Esophagus (tissue), 2 donors: ENCODE measurements around the gene TLK2. TPM values are rescaled to one million over a fixed set of nuclear protein-coding genes. Genes with fewer than 3 reads are reported as not detected.
"Not testable (repeated sequence)": the region's sequence is repeated elsewhere in the genome, so short reads cannot be mapped to it uniquely, and the experiment has no call there.

Experiments
- H3K27ac ChIP-seq, 2 donors: one replicate each; pipeline ENCODE4 v1.5.1; 2013; ENCODE audit warnings: low read depth in 2 of 2, mild to moderate bottlenecking in 2 of 2, inconsistent platforms in 1 of 2, low read length in 1 of 2, moderate library complexity in 1 of 2
- H3K27me3 ChIP-seq, 2 donors: one replicate each; pipeline ENCODE4 v1.6.1; 2013; ENCODE audit warnings: low read length in 2 of 2, control low read depth in 1 of 2, mild to moderate bottlenecking in 1 of 2; ENCODE audit not compliant: insufficient read depth in 2 of 2, control insufficient read depth in 1 of 2
- H3K36me3 ChIP-seq, 2 donors: one replicate each; pipeline ENCODE4 v1.6.1; 2013; ENCODE audit warnings: low read length in 1 of 2; ENCODE audit not compliant: control insufficient read depth in 2 of 2, insufficient read depth in 2 of 2
- H3K4me1 ChIP-seq, 2 donors: one replicate each; pipeline ENCODE4 v1.6.1; 2013; ENCODE audit warnings: low read length in 1 of 2; ENCODE audit not compliant: control insufficient read depth in 2 of 2, insufficient read depth in 2 of 2
- H3K4me3 ChIP-seq, 2 donors: one replicate each; pipeline ENCODE4 v1.5.1; 2013; ENCODE audit warnings: low read length in 2 of 2, mild to moderate bottlenecking in 2 of 2, low read depth in 1 of 2, moderate library complexity in 1 of 2
- H3K9me3 ChIP-seq, 2 donors: one replicate each; pipeline ENCODE4 v1.6.1; 2013; ENCODE audit warnings: mild to moderate bottlenecking in 2 of 2, low read depth in 1 of 2, low read length in 1 of 2, moderate library complexity in 1 of 2; ENCODE audit not compliant: control insufficient read depth in 2 of 2, insufficient read depth in 1 of 2
- WGBS, 2 donors: extraction: QIAGEN DNeasy Blood & Tissue Kit; methylation state at CpG; one replicate each; pipeline ENCODE4 v1.1.7; 2013; 5-methylcytosine and 5-hydroxymethylcytosine counted together
- polyA plus RNA-seq, 2 donors: library from polyadenylated mRNA; stranded (reverse); fragments of 200-250 nt; gene quantifications; one replicate each; pipeline ENCODE4 v1.2.3, GENCODE V29; 2013
- donor health status: healthy with polysubstance abuse.
- donor health status: Bipolar disorder and iron deficiency.

Gene TLK2
- polyA plus RNA-seq, 2 donors, result 7.1 to 13.0 TPM

DNA sequence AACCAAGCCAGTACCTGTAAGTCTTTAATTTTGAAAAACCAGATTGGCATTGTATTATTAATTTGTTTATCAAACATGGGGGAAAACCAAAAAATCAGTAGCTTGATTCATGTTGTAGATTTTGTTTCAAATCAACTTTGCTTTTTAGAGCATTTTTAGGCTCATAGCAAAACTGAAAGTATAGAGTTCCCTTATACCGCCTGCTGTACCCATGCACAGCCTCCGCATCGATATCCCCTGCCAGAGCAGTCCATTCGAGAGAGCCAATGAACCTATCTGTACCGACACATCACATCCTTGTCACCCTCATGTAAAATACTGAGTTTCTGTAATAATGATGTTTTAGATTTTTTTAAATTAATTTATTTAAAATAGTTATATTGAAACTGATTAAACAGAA is 132.7 kb downstream of the TLK2 start:
- 91% methylated on average over 5 of the region's 5 CpGs for WGBS, 2 donors
- Histone ChIP-seq H3K27ac (no peak overlapping the region), H3K27me3 (no peaks in the 10 kb centered on the region), H3K9me3 (no peaks in the 10 kb centered on the region), H3K4me1 (no peaks in the 10 kb centered on the region), H3K36me3 (peaks cover 11 to 17% of the 10 kb centered on the region in 2 donors), H3K4me3 (no peak overlapping the region)

DNA sequence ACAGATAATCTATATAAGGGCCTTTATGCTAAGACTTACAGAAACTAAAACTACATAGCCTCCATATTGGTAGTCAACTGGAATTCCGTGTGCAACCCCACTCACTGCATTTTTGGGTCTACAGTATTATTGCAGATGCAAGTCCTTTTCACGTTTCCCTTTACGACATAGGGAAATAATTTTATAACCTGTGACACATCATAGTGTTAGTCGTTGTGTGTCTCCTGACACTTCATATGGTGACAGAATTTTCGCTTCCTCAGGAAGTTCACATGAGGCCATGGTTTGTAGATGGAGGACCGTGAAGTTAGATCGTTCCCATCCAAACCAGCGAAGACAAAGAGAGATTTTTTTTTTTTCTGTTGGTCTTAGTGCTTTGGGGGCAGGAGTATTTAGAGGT is 133.1 kb downstream of the TLK2 start:
- H3K36me3 ChIP-seq, result peaks cover 11 to 18% of the 10 kb centered on the region in 2 donors
- WGBS, 2 donors, result 78 to 82% methylated on average over 8 of the region's 8 CpGs
- H3K27me3 ChIP-seq, result no peaks in the 10 kb centered on the region
- H3K4me3 ChIP-seq, result no peak overlapping the region
- H3K4me1 ChIP-seq, result no peaks in the 10 kb centered on the region
- peak overlapping the region in 1 of 2 donors; percentile 7 for H3K27ac ChIP-seq
- H3K9me3 ChIP-seq, result no peaks in the 10 kb centered on the region

DNA sequence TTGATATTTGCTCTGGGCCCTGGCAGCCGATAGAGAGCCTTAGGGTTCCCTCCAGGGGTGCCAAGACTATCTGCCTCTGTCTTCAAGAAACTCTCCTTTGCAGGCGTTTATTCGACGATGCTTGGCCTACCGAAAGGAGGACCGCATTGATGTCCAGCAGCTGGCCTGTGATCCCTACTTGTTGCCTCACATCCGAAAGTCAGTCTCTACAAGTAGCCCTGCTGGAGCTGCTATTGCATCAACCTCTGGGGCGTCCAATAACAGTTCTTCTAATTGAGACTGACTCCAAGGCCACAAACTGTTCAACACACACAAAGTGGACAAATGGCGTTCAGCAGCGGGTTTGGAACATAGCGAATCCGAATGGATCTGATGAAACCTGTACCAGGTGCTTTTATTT is 133.7 kb downstream of the TLK2 start:
- not testable (repeated sequence) for H3K4me3 ChIP-seq, H3K27me3 ChIP-seq, H3K4me1 ChIP-seq, H3K9me3 ChIP-seq
- Histone ChIP-seq H3K36me3 (peaks cover 11 to 18% of the 10 kb centered on the region in 2 donors), H3K27ac (peak overlapping the region in 1 of 2 donors; percentile 7)
- WGBS, 2 donors, result 90 to 93% methylated on average over 11 to 12 of the region's 12 CpGs

DNA sequence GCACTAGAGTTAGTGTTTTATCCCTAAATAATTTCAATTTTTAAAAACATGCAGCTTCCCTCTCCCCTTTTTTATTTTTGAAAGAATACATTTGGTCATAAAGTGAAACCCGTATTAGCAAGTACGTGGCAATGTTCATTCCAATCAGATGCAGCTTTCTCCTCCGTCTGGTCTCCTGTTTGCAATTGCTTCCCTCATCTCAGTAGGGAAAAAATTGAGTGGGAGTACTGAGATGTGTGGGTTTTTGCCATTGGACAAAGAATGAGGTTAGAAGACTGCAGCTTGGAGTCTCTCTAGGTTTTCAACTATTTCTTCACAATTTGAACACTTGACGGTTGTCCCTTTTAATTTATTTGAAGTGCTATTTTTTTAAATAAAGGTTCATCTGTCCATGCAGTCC is 134.5 kb downstream of the TLK2 start:
- not testable (repeated sequence) for H3K27me3 ChIP-seq, H3K4me3 ChIP-seq, H3K9me3 ChIP-seq, H3K4me1 ChIP-seq, H3K27ac ChIP-seq
- H3K36me3 ChIP-seq, result peaks cover 11 to 22% of the 10 kb centered on the region in 2 donors
- WGBS, 2 donors, result 90 to 93% methylated on average over 4 of the region's 4 CpGs

DNA sequence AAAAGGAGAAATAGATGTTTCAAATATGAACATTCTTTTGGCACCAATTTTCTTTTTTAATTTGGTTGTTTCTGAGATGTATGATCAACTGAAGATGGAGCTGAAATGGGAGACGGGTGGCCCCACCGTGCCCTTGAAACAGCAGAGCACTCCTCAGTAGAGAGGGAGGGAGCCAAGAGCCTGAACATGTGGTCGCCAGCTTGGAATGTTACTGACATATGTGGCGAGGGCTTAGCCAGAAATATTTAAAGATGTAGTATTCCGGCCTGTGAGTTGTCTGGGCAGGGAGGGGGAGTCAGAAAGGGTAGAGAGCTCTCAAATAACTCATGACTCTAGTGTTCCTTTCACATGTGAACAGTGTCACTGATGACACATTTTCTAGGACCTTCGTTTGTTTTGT is 135.5 kb downstream of the TLK2 start:
- H3K4me3 ChIP-seq, result no peak overlapping the region
- peaks cover 0 to 3% of the 10 kb centered on the region in 2 donors for H3K9me3 ChIP-seq
- H3K27ac ChIP-seq, result no peak overlapping the region
- H3K36me3 ChIP-seq, result peaks cover 11 to 27% of the 10 kb centered on the region in 2 donors
- H3K4me1 ChIP-seq, result no peaks in the 10 kb centered on the region
- 67 to 72% methylated on average over 6 of the region's 6 CpGs for WGBS, 2 donors
- H3K27me3 ChIP-seq, result no peaks in the 10 kb centered on the region

DNA sequence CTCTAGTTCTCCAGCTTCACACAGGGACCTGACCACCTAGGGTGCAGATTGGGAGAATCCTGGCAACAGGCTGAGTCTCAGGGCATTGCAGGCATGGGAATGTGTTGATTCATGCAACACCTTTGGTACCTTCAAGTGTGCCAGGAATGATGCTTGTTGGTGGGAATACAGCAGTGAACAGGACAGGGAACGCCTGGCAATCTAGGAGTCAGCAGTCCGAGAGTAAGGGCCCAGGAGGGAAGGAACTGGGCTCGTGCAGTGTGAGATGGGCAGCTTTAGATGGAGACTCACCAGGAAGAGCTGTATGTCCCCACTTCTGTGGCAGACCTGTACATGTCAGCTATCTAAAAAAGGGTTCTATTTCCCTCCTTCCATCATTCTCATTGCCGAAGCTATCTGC is 136.9 kb downstream of the TLK2 start:
- 95% methylated on average over 4 of the region's 4 CpGs for WGBS, 2 donors
- Histone ChIP-seq H3K9me3 (peaks cover 0 to 4% of the 10 kb centered on the region in 2 donors), H3K36me3 (peaks cover 11 to 24% of the 10 kb centered on the region in 2 donors), H3K27ac (no peak overlapping the region), H3K27me3 (no peaks in the 10 kb centered on the region), H3K4me3 (no peak overlapping the region), H3K4me1 (no peaks in the 10 kb centered on the region)

DNA sequence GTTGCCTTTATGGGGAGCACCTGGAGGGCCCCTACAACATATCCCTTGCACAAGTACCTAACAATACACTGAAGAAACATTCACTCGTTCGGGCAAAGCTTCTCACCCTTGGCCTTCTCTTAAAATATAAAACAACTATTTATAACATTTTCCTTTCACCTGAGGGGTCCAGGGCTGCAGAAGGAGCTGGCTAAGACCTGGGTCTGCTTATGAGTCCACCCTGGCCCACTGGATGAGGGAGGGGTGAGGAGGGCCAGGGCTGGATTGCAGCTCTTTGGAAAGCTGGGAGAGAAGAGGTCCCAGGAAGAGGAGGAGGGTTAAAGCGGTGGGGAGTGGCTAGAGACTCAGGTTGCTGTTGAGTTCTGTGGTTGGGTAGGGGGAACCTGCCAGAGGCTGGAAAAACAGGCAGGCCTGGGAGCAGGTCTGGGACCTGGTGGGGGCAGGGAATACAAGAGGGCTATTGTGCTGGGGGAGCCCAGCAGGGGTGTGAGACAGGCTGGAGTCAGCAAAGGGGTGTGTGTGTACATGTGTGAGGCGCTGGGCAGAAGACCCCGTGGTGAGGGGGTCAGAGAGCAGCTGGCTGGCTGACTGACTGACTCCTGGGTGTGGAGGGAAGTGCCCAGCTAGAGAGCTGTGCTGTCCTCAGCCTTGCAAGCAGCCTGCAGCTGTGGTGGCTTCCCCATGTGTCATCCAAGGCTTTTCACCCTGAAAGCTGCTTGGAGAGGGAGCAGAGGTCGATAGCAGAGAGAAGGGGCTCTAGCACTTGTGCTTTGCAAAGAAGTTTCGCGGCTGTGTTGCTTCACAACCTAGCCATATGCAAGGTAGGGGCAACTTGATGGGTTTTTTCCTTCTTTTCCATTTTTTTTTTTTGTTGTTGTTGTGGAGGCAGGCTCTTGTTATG is 138.6 kb downstream of the TLK2 start:
- Histone ChIP-seq H3K9me3 (peaks cover 0 to 4% of the 10 kb centered on the region in 2 donors), H3K4me3 (no peak overlapping the region), H3K4me1 (no peaks in the 10 kb centered on the region), H3K27me3 (no peaks in the 10 kb centered on the region), H3K27ac (no peak overlapping the region), H3K36me3 (peaks cover 6 to 24% of the 10 kb centered on the region in 2 donors)
- 73 to 81% methylated on average over 8 of the region's 8 CpGs for WGBS, 2 donors

DNA sequence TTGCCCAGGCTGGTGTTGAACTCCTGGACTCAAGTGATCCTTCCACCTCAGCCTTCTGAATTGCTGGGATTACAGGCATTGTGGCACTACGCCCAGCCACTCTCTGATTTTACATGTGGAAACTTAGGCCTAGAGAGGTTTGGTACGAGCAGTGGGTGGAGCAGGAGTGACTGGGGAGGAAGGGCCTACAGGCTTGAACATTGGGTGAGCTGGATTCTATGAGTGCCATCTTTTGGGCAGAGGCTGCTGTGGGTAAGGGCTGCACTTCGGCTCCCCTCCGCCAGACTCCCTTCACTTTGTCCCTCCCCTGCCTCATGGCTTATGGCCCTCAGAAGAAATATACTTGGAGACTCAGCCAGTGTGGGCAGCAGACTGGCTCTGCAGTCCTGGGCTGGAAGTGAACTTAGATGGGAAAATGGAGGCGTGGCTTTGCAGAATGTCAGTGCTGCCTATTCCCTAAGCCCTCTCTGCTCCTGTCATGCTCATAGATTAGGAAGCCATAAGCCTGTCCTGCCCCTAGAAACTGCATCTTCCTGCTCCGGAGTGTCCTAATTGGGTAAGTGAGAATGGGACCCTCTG is 139.4 kb downstream of the TLK2 start:
- peaks cover 0 to 4% of the 10 kb centered on the region in 2 donors for H3K9me3 ChIP-seq
- H3K4me1 ChIP-seq, result no peaks in the 10 kb centered on the region
- no peak overlapping the region for H3K27ac ChIP-seq
- 75 to 77% methylated on average over 6 of the region's 6 CpGs for WGBS, 2 donors
- H3K4me3 ChIP-seq, result no peak overlapping the region
- H3K36me3 ChIP-seq, result peaks cover 6 to 24% of the 10 kb centered on the region in 2 donors
- H3K27me3 ChIP-seq, result no peaks in the 10 kb centered on the region

DNA sequence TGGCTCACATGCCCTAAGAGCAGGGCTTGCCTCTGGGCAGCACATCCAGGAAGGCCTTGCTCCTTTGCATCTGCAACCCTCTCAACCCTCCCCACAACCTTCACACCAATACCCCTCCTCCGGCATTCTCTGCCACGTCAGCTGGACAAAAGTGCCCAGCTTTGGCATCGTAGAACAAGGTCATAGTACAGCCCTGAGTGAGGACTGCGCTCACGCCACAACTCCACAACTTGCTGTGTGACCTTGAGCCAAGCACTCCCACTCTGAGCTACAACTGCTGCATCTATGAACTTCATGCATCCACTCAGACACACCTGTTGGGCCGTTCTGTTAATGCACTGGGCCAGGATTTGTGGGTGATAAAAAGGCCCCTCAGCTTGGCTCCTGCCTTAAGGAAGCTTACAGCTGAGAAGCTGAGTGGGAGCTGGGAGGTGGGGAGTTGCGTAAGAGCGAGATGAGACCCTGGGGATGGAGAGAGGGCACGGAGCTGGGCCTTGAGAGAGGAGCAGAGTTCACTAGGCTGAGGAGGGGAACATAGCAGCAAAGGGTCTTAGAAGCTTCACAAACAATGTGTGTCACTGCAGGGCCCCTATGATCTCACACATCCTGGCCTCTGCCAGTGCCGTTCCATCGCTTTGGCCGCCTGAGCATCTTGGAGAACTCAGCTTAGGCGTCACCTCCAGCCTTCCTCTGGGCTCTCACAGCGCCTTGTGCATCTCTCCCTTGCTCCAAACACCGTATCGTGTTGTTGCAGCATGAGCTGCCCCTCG is 140.2 kb downstream of the TLK2 start:
- Histone ChIP-seq H3K9me3 (peaks cover 0 to 4% of the 10 kb centered on the region in 2 donors), H3K27ac (no peak overlapping the region), H3K27me3 (no peaks in the 10 kb centered on the region), H3K4me3 (no peak overlapping the region), H3K36me3 (peaks cover 6 to 24% of the 10 kb centered on the region in 2 donors), H3K4me1 (no peaks in the 10 kb centered on the region)
- 80 to 84% methylated on average over 17 of the region's 17 CpGs for WGBS, 2 donors
